GM21723 (cell line): Measurements from ENCODE around the gene GPATCH1.

Experiments used
- ATAC-seq: cut with Tn5 transposase; IDR thresholded peaks from one replicate; pipeline ENCODE4 v1.9.1; 2021; ENCODE audit warnings: mild to moderate bottlenecking, moderate library complexity; ENCODE audit not compliant: unreplicated experiment

GPATCH1 gene

DNA sequence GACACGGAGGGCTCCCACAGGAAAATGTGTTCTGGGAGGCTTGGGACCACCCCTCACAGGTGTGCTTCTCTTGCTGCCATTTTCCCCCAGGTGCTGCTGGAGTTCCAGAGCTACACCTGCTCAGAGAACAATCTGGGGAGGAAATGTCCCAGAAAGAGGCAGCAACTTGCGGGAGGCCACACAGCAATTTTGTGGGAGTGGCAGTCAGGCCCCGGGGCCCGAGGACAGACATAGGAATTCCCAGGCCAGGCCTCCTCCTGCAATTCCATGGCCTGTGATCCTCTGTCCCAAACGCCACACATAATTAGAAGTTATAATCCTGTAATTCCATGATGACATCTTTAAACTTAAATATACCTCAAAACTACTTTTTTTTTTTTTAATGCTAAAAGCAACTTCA, 18.1 kb upstream of the GPATCH1 start:
- no peak for ATAC-seq

- ATAC-seq: no peak
Observed at GRCh38 chr19:33063356-33063752, 17.6 kb upstream of the GPATCH1 start.

- no peak for ATAC-seq
Observed at GRCh38 chr19:33063753-33064457, 17.1 kb upstream of the GPATCH1 start.

- ATAC-seq: peak; percentile 57
Observed at GRCh38 chr19:33064458-33064791, 16.6 kb upstream of the GPATCH1 start.

DNA sequence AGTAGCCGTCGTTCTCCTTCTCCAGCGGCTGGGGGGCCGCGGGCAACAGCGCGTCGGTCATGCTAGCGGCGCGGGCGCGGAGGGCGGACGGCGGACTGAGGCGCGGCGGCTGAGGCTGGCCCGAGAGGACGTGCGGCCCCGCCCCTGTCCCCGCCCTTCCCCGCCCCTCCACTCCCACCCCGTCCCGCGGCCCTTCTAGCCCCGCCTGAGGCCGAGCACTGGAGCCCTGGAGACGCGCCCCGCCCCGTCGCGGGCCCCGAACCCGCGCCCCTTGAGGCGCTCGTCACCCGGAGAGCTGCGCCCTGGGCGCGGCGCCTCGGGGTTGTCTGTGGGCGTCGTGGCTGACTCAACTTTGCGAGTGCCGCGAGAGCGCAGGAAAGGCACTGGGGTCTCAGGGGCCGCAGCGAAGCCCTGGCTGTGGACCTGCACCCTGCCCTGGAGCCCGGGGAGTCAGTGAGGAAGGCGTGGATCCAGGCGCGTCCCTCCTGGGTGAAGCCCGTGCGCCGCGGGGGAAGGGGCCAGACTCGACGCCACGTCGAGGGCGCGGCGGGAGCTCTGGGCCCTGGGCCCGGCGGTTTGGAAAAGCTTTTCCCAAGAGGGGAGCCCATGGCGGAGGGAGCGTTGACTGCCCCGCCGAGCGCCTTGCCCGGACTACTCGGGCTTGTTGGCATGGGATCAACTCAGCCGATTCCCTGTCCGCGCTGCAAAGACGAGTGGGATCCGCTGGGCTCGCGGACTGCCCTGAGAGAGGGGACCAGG, 16.0 kb upstream of the GPATCH1 start, which contains the start of gene RHPN2:
Gene RHPN2, minus strand, starts transcription at position 97 of the 759 bp plus-strand sequence. Its CDS starts 36 bp downstream, at position 61.
- peak; percentile 81 for ATAC-seq

DNA sequence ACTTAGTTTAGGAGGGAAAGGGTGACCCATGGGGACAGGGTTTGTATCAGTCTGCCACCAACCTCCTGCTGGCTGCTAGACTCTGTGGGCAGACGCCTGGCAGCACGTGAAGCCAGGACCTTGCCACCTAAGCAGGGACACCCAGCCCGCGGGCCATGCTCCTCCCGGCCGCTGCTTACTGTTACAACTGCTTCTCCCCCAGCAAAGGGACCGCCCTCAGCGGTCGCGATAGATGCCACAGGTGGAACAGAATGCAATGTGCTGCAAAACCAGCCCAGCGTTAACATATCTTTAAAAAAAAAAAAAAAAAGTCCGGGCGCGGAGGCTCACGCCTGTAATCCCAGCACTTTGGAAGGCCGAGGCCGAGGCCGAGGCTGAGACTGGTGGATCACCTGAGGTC, 14.4 kb upstream of the GPATCH1 start:
- ATAC-seq: no peak

- ATAC-seq: no peak
Observed at GRCh38 chr19:33067121-33067520, 13.9 kb upstream of the GPATCH1 start.

DNA sequence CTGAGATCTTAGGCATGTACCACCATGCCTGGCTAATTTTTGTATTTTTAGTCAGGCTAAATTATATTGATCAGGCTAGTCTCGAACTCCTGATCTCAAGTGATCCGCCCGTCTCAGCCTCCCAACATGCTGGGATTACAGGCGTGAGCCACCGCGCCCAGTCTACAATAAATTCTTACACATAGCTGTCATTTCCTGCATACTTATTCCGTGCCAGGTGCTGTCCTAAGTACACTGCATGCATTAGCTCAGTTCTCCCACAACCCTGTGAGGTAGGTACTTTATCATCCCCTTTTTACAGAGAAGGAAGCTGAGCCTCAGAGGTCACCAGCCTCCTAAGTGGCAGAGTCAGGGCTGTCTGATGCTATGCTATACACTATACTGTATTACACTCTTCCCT, 9.1 kb upstream of the GPATCH1 start:
- ATAC-seq: no peak

GRCh38 chr19:33075519-33075918, 5.5 kb upstream of the GPATCH1 start:
- no peak for ATAC-seq

DNA sequence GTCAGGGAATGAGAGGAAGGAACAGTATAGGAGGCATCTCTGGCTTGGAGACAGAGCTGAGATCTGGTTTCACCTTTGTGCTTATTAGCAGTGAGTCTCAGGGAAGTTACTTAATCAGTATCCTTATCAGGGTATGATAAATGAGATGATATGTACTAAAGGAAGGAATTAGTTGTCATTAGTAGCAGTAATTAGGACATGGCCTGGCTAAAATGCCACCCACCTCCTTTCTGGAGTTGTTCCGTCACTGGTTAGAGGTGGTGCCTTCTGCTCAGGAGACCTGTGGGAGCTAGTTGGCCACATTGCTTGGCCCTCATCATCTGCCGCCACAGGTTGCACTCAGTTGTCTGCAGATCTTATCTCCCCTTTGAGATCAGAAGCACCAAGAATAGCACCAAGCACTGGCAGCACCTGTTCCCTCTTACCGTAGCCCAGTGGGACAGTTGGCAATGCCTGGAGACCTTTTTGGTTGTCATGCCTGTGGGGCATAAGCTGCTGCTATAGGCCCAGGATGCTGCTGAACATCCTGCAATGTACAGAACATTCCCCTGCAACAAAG, 4.7 kb downstream of the GPATCH1 start:
- ATAC-seq: no peak

DNA sequence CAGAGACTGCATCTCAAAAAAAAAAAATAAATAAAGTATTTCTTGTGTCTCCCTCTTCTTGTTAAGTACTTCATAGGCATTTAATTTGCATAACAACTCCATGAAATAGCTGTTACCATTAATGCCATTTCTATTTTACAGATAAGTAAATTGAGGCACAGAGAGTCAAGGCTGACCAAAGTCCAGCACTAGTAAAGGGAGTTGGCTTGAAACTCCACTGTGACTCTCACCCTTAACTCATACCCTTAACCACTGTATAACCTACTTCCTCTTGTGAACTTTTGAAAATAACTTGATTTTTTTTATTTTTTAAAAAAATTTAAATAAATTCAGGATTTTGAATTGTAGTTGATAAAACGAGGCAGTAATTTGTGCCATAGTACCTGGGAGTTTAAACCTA, 6.0 kb downstream of the GPATCH1 start:
- no peak for ATAC-seq

GRCh38 chr19:33089010-33089409, 8.0 kb downstream of the GPATCH1 start:
- ATAC-seq: no peak

GRCh38 chr19:33090179-33090578, 9.2 kb downstream of the GPATCH1 start:
- ATAC-seq: no peak

DNA sequence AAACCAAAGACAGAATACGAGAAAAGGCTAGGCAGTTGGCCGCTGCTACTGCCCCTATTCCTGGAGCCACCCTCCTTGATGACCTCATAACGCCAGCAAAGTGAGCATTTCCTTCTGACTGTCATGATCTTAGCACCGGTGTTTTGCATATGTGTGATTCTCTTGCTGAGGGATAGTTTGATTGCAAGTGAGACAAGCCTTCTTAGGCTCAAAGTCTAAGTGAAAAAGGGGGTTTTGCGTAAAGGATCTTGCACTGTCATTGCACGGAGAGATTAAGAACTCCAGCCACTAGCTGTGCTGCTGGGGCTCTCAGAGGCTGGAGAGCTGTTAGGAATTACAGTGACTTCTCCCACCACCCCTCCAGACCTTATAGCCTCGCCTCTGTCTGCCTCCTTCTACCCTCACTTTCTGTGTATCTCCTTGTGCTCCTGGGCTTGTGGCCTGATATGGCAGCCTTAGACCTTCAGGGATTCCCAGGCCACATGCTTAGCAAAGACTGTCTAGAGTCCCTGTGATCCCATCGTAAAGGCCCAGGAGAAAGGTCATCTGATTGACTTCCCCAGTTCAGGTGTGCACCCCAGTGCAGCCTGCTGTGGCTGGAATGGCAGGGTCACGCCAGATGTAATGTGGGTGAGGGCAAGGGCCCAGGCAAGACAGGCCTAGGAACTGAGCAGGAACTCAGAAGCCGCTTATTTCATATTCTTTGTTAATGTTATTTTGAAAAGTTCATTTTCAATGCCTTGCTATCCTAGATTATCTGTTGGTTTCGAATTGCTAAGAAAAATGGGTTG, 12.6 kb downstream of the GPATCH1 start:
- no peak for ATAC-seq

- ATAC-seq: no peak
Observed at GRCh38 chr19:33094436-33095067, 13.6 kb downstream of the GPATCH1 start.

- ATAC-seq: no peak
Observed at GRCh38 chr19:33096005-33096404, 15.0 kb downstream of the GPATCH1 start.

GRCh38 chr19:33098055-33098534, 17.1 kb downstream of the GPATCH1 start:
- ATAC-seq: no peak

- no peak for ATAC-seq
Observed at GRCh38 chr19:33100894-33101644, 20.1 kb downstream of the GPATCH1 start.

GRCh38 chr19:33102893-33103292, 21.9 kb downstream of the GPATCH1 start:
- ATAC-seq: no peak

- ATAC-seq: no peak
Observed at GRCh38 chr19:33108161-33108560, 27.2 kb downstream of the GPATCH1 start.
